ENCODE data around the gene CD226.
"Not testable (repeated sequence)": the region's sequence is repeated elsewhere in the genome, so short reads cannot be mapped to it uniquely, and the experiment has no call there.

Gene CD226

GRCh38 chr18:69899154-69899923 is 48.3 kb downstream of the CD226 start:
- DNase-seq: not testable (repeated sequence)

GRCh38 chr18:69898241-69898861 is 49.3 kb downstream of the CD226 start:
- DNase-seq: no peak

- DNase-seq: no peak
These were observed 50.1 kb downstream of the CD226 start for GRCh38 chr18:69897397-69898108.

- no peak for DNase-seq
These were observed 52.3 kb downstream of the CD226 start for GRCh38 chr18:69895066-69896047.

- no peak for DNase-seq
These were observed 53.2 kb downstream of the CD226 start for GRCh38 chr18:69894467-69894866.

DNA sequence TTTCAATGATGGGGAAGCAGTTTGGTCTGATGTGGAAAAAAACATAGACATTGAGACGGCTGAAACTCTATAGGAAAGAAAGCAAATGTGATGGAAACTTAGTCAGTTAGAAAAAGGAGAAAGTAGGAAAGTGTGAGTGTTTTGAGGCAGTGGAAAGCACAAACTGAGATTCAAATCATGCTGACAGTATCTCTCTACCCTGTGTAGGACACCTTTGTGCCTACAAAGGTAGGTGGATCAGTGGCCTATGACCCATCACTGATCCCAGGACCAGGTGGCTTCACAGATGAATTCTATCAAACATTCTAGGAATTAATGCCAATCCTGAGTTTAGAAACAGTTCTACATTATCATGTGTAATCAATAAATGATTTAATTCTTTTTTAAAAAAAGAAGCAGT is 57.1 kb downstream of the CD226 start:
- no peak for DNase-seq

- no peak for DNase-seq
These were observed 58.7 kb downstream of the CD226 start for GRCh38 chr18:69889009-69889408.

DNA sequence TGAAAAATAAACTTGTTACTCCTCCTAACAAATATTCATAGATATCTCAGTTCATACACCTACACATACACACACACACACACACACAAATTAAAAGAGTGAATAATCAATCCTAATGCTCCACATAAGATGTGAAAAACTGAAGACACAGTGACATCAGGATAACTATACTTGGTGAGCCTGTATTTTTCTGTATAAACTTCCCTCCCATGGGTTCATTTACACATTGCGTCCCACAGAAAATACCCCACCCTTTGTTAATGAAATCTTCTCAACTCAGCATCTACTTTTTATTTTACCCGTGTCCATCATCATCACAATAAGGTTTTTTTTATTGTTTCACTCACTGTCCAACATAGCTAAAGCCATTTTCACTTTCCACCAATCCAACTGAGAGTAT is 60.4 kb downstream of the CD226 start:
- DNase-seq: no peak

- no peak for DNase-seq
These were observed 61.7 kb downstream of the CD226 start for GRCh38 chr18:69885841-69886531.

GRCh38 chr18:69885355-69885754 is 62.3 kb downstream of the CD226 start:
- DNase-seq: no peak

- no peak for DNase-seq
These were observed 63.9 kb downstream of the CD226 start for GRCh38 chr18:69883781-69884180.

DNA sequence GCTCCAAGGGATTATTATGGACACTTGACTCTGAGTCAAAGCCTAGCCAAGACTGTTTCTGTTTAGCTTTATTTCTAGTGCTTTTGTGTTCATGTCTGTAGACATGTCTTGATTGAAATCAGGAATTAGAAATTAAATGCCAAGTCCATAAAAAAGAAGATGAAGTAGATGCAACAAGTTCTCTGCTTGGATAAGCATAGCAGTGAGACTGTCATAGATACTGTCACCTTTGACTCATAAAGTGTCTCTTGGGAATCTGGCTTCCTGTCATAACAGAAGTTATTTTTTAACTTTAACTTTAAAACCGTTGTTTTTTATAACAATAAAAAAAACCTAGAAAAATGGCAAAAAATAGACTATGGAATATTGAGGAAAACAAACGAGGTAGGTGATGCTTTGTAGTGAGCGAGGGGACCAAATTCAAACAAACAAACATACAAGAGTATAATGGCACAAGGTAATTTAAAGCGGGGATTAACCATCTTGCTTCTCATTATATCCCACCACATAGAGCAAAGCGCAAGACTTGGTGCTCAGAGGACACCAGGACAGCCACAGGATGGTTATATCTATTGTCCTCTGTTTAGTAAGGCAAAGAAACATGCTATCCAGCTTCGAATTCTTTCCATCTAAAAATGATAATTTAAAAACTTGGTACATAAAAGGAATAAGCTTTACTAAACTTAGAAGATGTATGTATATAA is 64.6 kb downstream of the CD226 start:
- DNase-seq: no peak

DNA sequence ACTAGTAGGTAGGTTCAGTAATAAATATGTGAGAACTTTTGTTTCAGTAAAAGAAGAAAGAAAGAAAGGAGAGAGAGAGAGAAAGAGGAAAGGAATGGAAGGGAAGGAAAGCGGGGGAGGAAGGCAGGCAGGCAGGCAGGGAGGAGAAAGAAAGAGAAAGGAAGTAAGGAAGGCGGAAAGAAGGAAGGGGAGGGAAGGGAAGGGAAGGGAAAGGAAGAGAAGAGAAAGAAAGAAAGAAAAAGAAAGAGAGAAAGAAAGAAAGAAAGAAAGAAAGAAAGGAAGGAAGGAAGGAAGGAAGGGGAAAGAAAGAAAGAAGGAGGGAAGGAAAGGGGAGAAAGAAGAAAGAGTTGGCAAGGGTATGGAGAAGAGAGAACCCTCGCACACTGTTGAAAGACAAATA is 67.6 kb downstream of the CD226 start:
- no peak for DNase-seq

DNA sequence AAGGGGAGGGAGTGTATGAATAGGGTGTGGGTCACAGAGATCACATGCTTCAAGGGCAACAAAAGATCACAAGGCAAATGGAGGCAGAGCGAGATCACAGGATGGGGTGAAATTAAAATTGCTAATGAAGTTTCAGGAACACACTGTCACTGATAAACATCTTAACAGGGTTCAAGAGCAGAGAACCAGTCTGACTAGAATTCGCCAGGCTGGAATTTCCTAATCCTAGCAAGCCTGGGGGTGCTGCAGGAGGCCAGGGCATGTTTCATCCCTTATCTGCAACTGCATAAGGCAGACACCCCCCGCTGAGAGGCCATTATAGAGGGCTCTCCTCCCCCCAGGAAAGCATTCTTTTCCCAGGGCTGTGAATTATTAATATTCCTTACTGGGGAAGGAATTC is 68.6 kb downstream of the CD226 start:
- not testable (repeated sequence) for DNase-seq

GRCh38 chr18:69878213-69878933 is 69.3 kb downstream of the CD226 start:
- no peak for DNase-seq

GRCh38 chr18:69876490-69876889 is 71.2 kb downstream of the CD226 start:
- no peak for DNase-seq

DNA sequence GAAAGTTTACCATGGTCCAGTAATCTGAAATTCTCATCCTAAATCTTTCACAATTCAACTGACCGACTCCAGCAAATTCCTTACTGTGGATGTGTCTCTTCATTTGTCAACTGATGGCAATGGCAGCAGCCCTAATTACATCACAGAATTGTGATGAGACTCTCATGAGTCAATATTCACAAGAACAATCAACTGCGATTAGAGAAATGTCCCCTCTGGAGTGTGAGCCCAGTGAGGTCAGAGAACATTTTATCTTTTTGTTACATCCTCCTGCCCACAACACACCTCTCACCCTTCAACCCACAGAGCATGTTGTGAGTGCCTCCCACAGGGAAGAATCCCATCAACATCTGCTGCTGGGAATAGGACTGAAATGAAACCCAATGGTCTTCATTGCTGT is 73.6 kb downstream of the CD226 start:
- DNase-seq: no peak

DNA sequence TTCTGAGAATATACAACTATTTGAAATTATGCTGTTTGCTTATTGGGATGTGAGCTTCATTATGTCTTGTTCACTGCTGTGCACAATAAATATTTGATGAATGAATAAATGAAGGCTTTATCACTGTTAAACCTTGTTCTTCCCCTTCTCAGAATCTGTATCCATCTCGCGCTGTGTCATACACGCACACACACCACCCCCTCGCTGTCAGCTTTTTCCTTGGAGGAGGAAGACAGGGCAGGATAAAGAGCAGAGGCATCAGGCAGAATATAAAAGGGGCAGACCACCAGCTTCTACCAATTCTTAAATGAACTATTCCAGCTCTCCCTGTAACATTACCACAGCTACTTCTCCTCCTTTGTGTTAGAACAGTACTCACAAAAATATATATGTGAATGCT is 75.0 kb downstream of the CD226 start:
- DNase-seq: no peak

GRCh38 chr18:69871363-69871762 is 76.3 kb downstream of the CD226 start:
- DNase-seq: no peak

DNA sequence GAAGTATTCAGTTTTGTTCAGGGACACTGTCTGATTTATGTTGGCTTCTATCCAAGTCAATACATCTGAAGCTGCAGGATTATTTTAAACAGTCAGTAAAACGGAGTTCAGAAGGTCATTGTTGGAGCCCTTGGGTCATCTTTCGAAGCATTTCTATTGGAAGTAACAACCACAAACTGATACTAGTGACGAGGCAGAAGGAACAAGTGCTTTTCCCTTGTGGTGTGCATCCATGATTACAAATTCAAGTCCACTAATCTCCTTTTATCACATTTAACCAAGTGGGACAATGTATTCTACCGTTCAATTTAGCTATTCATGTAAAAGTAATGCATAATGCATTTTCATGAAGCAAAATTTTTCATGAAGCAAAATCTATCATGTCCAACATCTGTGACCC is 76.9 kb downstream of the CD226 start:
- no peak for DNase-seq

DNA sequence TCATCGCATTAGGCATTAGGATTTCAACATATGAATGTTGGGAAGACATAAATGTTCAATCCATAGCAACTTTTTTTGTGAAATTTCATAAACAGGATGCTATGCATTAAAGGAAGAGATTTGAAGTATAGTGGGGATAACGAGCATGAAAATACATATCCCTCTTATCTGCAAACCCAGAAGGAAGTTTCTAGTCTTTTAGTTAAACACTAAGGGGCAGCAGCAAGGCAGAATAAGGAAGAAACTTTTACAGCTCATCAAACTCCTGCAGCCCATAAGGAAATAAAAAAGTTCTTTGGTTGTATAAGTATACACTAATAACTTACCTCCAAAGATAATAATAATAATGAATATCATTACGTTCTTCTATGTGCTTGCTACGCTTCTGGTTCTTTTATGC is 81.5 kb downstream of the CD226 start:
- DNase-seq: no peak
